Epithelial cell of proximal tubule (primary cell): ENCODE measurements around the gene CDC42EP3. TPM values are rescaled to one million over a fixed set of nuclear protein-coding genes. Genes with fewer than 3 reads are reported as not detected.

Source experiments
- DNase-seq: peaks from one replicate; pipeline ENCODE4 v3.0.0-alpha.2; 2011; ENCODE audit warnings: low read depth
- H3K4me3 ChIP-seq: 2 replicates; pipeline ENCODE4 v1.5.1; 2011; ENCODE audit warnings: low read depth, mild to moderate bottlenecking, low read length
- CTCF ChIP-seq: conservative IDR thresholded peaks from 2 replicates; pipeline ENCODE4 v1.5.1; 2012; ENCODE audit warnings: low read depth, mild to moderate bottlenecking, low read length
- total RNA-seq: library from RNA; depleted of rRNA; stranded (reverse); fragments of >200 nt; gene quantifications from 2 replicates; pipeline ENCODE4 v1.2.3, GENCODE V29; 2015

CDC42EP3 gene
- total RNA-seq, 1 donor from 2014 or later = 30.0 TPM

GRCh38 chr2:37645362-37645761 is 26.1 kb downstream of the CDC42EP3 start:
- no peak overlapping the region for H3K4me3 ChIP-seq
- no peak for TF ChIP-seq CTCF
- no peak for DNase-seq

DNA sequence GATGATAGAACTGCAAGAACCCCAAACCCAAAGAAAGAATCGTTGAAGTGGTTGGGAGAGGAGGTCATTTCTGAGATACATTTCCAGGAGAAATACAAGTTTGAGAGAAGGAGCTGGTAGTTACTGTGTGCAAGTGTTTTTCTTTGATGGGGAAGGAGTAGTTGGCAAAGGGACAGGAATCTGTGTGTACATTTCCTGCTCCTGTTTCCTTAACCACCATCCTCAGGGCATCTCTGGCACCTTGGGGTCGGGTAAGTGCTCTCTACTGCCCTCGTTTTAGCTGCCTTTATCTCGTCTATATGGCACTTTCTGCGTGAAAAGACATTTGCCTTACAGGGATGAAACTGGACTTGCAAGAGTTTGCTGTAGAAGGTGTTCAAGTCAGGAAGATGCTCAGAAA is 27.3 kb downstream of the CDC42EP3 start:
- no peak for DNase-seq
- no peak overlapping the region for H3K4me3 ChIP-seq
- TF ChIP-seq CTCF = no peak

- TF ChIP-seq CTCF = no peak
- no peak overlapping the region for H3K4me3 ChIP-seq
- no peak for DNase-seq
Measured at GRCh38 chr2:37643730-37644078, 27.7 kb downstream of the CDC42EP3 start.

- no peak for TF ChIP-seq CTCF
- DNase-seq = no peak
- H3K4me3 ChIP-seq = no peak overlapping the region
Measured at GRCh38 chr2:37642907-37643729, 28.3 kb downstream of the CDC42EP3 start.

DNA sequence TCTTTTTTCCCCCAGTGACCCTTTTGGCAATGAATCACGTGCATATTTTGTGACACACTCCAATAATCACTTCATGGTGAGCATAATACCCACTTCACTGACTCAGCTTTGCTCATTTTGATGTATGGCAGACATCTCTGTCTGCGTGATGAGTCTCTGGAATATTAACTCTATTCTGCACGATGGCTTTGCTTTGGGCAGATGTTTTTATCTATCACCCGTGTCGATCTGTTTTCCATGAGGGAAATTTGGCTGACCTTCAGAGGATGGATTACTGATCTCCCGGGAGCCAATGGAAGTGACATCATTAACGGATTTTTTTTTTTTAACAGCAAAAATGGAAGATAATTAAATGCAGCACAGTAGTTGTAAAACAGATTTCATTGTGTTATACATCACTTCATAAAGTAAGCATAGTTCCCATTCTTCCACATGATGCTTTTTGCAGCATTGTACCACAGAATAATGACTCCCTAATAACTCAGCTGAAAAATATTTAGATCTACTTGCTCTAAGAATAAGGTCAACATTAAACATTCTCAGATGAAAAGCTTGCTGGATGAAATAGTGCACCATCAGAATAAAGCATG is 29.8 kb downstream of the CDC42EP3 start:
- no peak for TF ChIP-seq CTCF
- H3K4me3 ChIP-seq = no peak overlapping the region
- DNase-seq = no peak

DNA sequence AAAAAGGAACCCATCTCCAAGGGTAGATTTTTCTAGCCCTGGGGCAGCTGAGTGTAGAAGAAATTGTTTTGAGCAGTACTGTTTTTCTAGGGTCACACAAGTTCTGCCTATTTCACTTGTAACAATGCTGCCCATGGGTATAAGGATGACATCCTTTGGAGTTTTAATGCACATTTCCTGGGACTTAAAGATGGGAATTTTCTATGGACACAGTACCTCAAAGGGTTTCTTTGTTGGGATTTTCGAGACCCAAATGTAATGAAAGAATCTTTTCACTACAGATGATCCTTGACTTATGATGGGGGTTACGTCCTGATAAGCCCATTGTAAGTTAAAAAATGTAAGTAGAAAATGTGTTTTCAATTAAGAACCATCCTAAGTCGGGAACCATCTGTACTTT is 31.8 kb downstream of the CDC42EP3 start:
- no peak for TF ChIP-seq CTCF
- DNase-seq = no peak

GRCh38 chr2:37638973-37639372 is 32.5 kb downstream of the CDC42EP3 start:
- no peak for TF ChIP-seq CTCF
- DNase-seq = no peak
- H3K4me3 ChIP-seq = no peak overlapping the region

More for the DNA sequence above, 31.8 kb downstream of the CDC42EP3 start:
- no peak overlapping the region for H3K4me3 ChIP-seq
